Breast epithelium (tissue), 4 donors: Measurements from ENCODE around the gene MYO1E. TPM values are rescaled to one million over a fixed set of nuclear protein-coding genes. Genes with fewer than 3 reads are reported as not detected.

Experiments
- DNase-seq, 2 donors: peaks; one replicate each; pipeline ENCODE4 v3.0.0-alpha.2; 2019; ENCODE audit warnings: low spot score in 2 of 2
- H3K27ac ChIP-seq, 2 donors: fragments of 200-600 bp; sonication (generic) in 1 of 2; one replicate each; pipeline ENCODE4 v1.5.1; 2016 to 2019; ENCODE audit warnings: mild to moderate bottlenecking in 1 of 2
- H3K27me3 ChIP-seq, 2 donors: fragments of 200-600 bp; sonication (generic) in 1 of 2; one replicate each; pipeline versions ENCODE4 v1.5.1 to v1.6.0; 2017 to 2019; ENCODE audit warnings: control low read depth in 1 of 2, mild to moderate bottlenecking in 1 of 2
- H3K36me3 ChIP-seq: fragments of 200-600 bp; one replicate; pipeline ENCODE4 v1.5.1; 2019
- H3K4me1 ChIP-seq, 2 donors: fragments of 200-600 bp; sonication (generic); one replicate each; pipeline ENCODE4 v1.5.1; 2016 to 2019; ENCODE audit warnings: control low read depth in 1 of 2
- H3K4me3 ChIP-seq, 3 donors: fragments of 200-600 bp; sonication (generic); 1 replicate in 2 of 3; 2 replicates in 1 of 3; pipeline ENCODE4 v1.5.1; 2016 to 2019; ENCODE audit warnings: mild to moderate bottlenecking in 3 of 3, moderate library complexity in 2 of 3
- H3K9me3 ChIP-seq, 2 donors: fragments of 200-600 bp; sonication (generic) in 1 of 2; one replicate each; pipeline ENCODE4 v1.5.1; 2016 to 2019; ENCODE audit warnings: control low read depth in 1 of 2
- CTCF ChIP-seq, 3 donors: fragments of 450-650 bp; IDR thresholded peaks; one replicate each; pipeline ENCODE4 v1.5.1; 2016 to 2017; ENCODE audit warnings: antibody characterized with exemption in 3 of 3, mild to moderate bottlenecking in 3 of 3, moderate library complexity in 3 of 3
- POLR2A ChIP-seq: fragments of 450-650 bp; IDR thresholded peaks from one replicate; pipeline ENCODE4 v1.6.1; 2016; ENCODE audit warnings: antibody characterized with exemption, mild to moderate bottlenecking, moderate library complexity
- POLR2AphosphoS5 ChIP-seq, 3 donors: sonication (generic); formaldehyde crosslinking; IDR thresholded peaks; one replicate each; pipeline ENCODE4 v1.6.1; 2017; ENCODE audit warnings: antibody characterized with exemption in 3 of 3
- intact Hi-C: fragments of 100-400 bp; cut with DNase I; formaldehyde crosslinking; loops from one replicate; pipeline ENCODE4 v1.15.1; 2023; ENCODE audit warnings: low total_unique reads
- total RNA-seq, 3 donors: library from RNA; depleted of rRNA; stranded (reverse); fragments of >200 nt; gene quantifications; one replicate each; pipeline ENCODE4 v1.1.0, GENCODE V29; 2016

Gene MYO1E
- total RNA-seq, 3 donors from 2014 or later, result 51.5 to 76.1 (median 68.6) TPM

DNA sequence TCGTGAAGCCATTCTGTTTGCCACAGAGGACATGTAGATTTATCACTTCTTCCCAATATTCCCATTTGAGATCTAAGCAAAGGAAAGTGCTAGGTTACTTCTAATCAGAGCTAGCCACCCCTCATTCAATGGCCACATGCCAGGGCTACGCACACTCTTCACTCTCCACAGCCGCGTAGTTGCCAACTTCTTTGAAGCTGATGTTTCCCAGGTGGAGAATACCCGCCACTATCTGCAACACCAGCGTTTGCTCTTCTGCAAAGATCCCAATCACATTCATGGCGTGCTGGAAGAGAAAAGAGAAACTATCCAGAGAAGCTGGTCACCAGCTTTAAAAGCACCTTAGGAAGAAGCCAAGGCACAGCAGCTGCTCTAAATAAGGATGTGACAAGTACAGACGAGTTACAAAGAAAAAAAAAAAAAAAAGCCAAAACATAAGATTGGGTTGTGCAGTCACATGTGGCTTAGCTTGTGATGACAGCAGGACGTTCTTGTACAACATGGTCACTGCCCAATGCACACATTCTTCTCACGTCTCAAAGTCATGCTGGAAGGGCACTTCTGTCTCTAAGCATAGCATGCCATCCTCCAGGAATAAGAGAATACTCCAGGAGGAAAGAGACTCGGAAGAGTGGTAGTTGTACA lies 149.6 kb downstream of the MYO1E start:
- intact Hi-C loops, result no loop called here
- Histone ChIP-seq H3K27me3 (no peaks in the 10 kb centered on the region), H3K36me3 (no peaks in the 10 kb centered on the region), H3K4me1 (no peaks in the 10 kb centered on the region), H3K4me3 (no peak overlapping the region), H3K27ac (no peak overlapping the region), H3K9me3 (no peaks in the 10 kb centered on the region)
- DNase-seq, result no peak
- no peak for TF ChIP-seq POLR2AphosphoS5 (IDR thresholded peaks at IDR 0.05)
- no peak for TF ChIP-seq POLR2A
- TF ChIP-seq CTCF (IDR thresholded peaks at IDR 0.05), result no peak

- intact Hi-C loops, result no loop called here
- Histone ChIP-seq H3K27ac (peak overlapping the region in 1 of 2 donors; percentile 39), H3K4me1 (no peaks in the 10 kb centered on the region), H3K9me3 (no peaks in the 10 kb centered on the region), H3K27me3 (no peaks in the 10 kb centered on the region), H3K36me3 (no peaks in the 10 kb centered on the region), H3K4me3 (no peak overlapping the region)
- no peak for TF ChIP-seq CTCF (IDR thresholded peaks at IDR 0.05)
- TF ChIP-seq POLR2A, result no peak
- no peak for TF ChIP-seq POLR2AphosphoS5 (IDR thresholded peaks at IDR 0.05)
- no peak for DNase-seq
These were observed 150.9 kb downstream of the MYO1E start for GRCh38 chr15:59221511-59222505.

DNA sequence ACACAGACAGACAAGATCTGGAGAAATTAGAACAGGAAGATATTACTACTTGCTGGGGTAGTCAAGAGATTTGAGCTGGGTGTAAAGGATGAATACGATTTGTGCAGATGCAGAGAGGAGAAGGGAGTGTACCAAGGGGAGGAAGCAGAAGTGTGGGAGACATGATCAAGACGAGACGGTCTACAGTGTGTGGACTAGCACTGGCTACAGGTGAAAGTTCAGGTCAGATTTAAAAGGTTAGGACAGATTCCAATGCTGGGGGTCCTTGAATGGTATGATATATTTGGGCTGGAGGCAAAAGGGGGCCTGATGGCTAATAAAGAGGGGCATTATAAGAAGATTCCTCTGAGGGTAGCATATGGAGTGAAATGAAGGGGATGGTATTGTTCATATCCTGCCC lies 154.0 kb downstream of the MYO1E start:
- H3K36me3 ChIP-seq, result no peaks in the 10 kb centered on the region
- no peak overlapping the region for H3K27ac ChIP-seq

GRCh38 chr15:59217876-59218498 lies 154.7 kb downstream of the MYO1E start:
- intact Hi-C loops, result loop anchor here (5.0 kb wide), 1 partner anchor 771 kb away; no protein-coding TSS in a partner anchor
- Histone ChIP-seq H3K36me3 (no peaks in the 10 kb centered on the region), H3K9me3 (no peaks in the 10 kb centered on the region), H3K4me1 (no peaks in the 10 kb centered on the region), H3K27ac (no peak overlapping the region), H3K4me3 (no peak overlapping the region), H3K27me3 (no peaks in the 10 kb centered on the region)
- DNase-seq, result no peak
- TF ChIP-seq POLR2AphosphoS5 (IDR thresholded peaks at IDR 0.05) (no peak), CTCF (IDR thresholded peaks at IDR 0.05) (no peak), POLR2A (no peak)

More for the DNA sequence above, 154.0 kb downstream of the MYO1E start:
- Histone ChIP-seq H3K9me3 (no peaks in the 10 kb centered on the region), H3K4me1 (no peaks in the 10 kb centered on the region), H3K27me3 (no peaks in the 10 kb centered on the region), H3K4me3 (no peak overlapping the region)
- intact Hi-C loops, result loop anchor here (5.0 kb wide), 1 partner anchor 771 kb away; no protein-coding TSS in a partner anchor
- TF ChIP-seq POLR2A (no peak), CTCF (IDR thresholded peaks at IDR 0.05) (no peak), POLR2AphosphoS5 (IDR thresholded peaks at IDR 0.05) (no peak)
- no peak for DNase-seq
